Gastrocnemius medialis (tissue), 4 donors: ENCODE measurements around the gene EDN1. TPM values are rescaled to one million over a fixed set of nuclear protein-coding genes. Genes with fewer than 3 reads are reported as not detected.

Experiments
- ATAC-seq, 2 donors: fragments of 150-250 bp; one replicate each; pipeline ENCODE4 v1.9.1; 2016
- DNase-seq, 2 donors: peaks; one replicate each; pipeline ENCODE4 v3.0.0-alpha.2; 2019
- H3K27ac ChIP-seq, 4 donors: fragments of 200-600 bp; sonication (generic); 1 replicate in 1 of 4; 2 replicates in 3 of 4; pipeline ENCODE4 v1.5.1; 2016 to 2018; ENCODE audit warnings: mild to moderate bottlenecking in 2 of 4, moderate library complexity in 1 of 4
- H3K27me3 ChIP-seq, 3 donors: fragments of 200-600 bp; sonication (generic) in 2 of 3; 1 replicate in 1 of 3; 2 replicates in 2 of 3; pipeline versions ENCODE4 v1.5.1 to v1.6.0; 2016 to 2019; ENCODE audit warnings: mild to moderate bottlenecking in 1 of 3, moderate library complexity in 1 of 3
- H3K36me3 ChIP-seq, 2 donors: fragments of 200-600 bp; sonication (generic) in 1 of 2; one replicate each; pipeline ENCODE4 v1.5.1; 2017 to 2018
- H3K4me1 ChIP-seq, 2 donors: fragments of 200-600 bp; sonication (generic) in 1 of 2; one replicate each; pipeline ENCODE4 v1.5.1; 2016 to 2017; ENCODE audit warnings: mild to moderate bottlenecking in 2 of 2
- H3K4me3 ChIP-seq, 4 donors: fragments of 200-600 bp; sonication (generic) in 3 of 4; 1 replicate in 1 of 4; 2 replicates in 3 of 4; pipeline ENCODE4 v1.5.1; 2016 to 2019; ENCODE audit warnings: mild to moderate bottlenecking in 2 of 4
- H3K9me3 ChIP-seq, 3 donors: fragments of 200-600 bp; sonication (generic) in 2 of 3; 1 replicate in 1 of 3; 2 replicates in 2 of 3; pipeline ENCODE4 v1.5.1; 2016 to 2019
- CTCF ChIP-seq, 5 experiments: fragments of 450-650 bp in 3 of 5; fragments of 200-600 bp in 2 of 5; sonication (generic) in 2 of 5; IDR thresholded peaks in 4 of 5; conservative IDR thresholded peaks in 1 of 5; 1 replicate in 4 of 5; 2 replicates in 1 of 5; pipeline ENCODE4 v1.5.1; 2016 to 2019; ENCODE audit warnings: antibody characterized with exemption in 5 of 5, mild to moderate bottlenecking in 3 of 5, moderate library complexity in 3 of 5
- POLR2A ChIP-seq, 2 donors: fragments of 450-650 bp; IDR thresholded peaks; one replicate each; pipeline ENCODE4 v1.6.1; 2017; ENCODE audit warnings: antibody characterized with exemption in 2 of 2, mild to moderate bottlenecking in 2 of 2, moderate library complexity in 2 of 2
- in situ Hi-C, 4 donors: fragments of 200-750 bp; cut with MboI; loops; one replicate each; pipeline versions ENCODE4 v1.15.0 to v1.8.0; 2017; ENCODE audit warnings: low sequenced_read_pairs in 4 of 4
- intact Hi-C: fragments of 100-400 bp; cut with DNase I; formaldehyde crosslinking; loops from one replicate; pipeline ENCODE4 v1.15.1; 2023; ENCODE audit warnings: low total_unique reads
- total RNA-seq, 4 donors: library from RNA; depleted of rRNA; stranded (reverse); fragments of >200 nt; gene quantifications; one replicate each; pipeline versions ENCODE4 v1.1.0 to v1.2.3, GENCODE V29; 2016

EDN1 gene
- total RNA-seq, 4 donors from 2014 or later: 7.4 to 12.0 (median 9.3) TPM

GRCh38 chr6:12245763-12246718, 44.1 kb upstream of the EDN1 start:
- Histone ChIP-seq H3K4me1 (no peaks in the 10 kb centered on the region), H3K27ac (no peak overlapping the region), H3K36me3 (no peaks in the 10 kb centered on the region), H3K4me3 (no peak overlapping the region), H3K9me3 (no peaks in the 10 kb centered on the region), H3K27me3 (no peaks in the 10 kb centered on the region)
- ATAC-seq (no peak), DNase-seq (no peak)
- intact Hi-C loops (no loop called here), in situ Hi-C loops (loop anchor here in 1 of 4 donors (10.0 kb wide), 1 partner anchor 581 kb away; no protein-coding TSS in a partner anchor)
- TF ChIP-seq POLR2A (IDR thresholded peaks at IDR 0.05) (no peak), CTCF (IDR thresholded peaks at IDR 0.05 in 4 of 5, conservative IDR thresholded peaks at IDR 0.05 in 1 of 5) (no peak)

- no peaks in the 10 kb centered on the region for H3K36me3 ChIP-seq
- in situ Hi-C loops: loop anchor here in 1 of 4 donors (10.0 kb wide), 1 partner anchor 582 kb away; no protein-coding TSS in a partner anchor
- H3K27me3 ChIP-seq: no peaks in the 10 kb centered on the region
- no peak overlapping the region for H3K4me3 ChIP-seq
- no peaks in the 10 kb centered on the region for H3K9me3 ChIP-seq
- DNase-seq (no peak), ATAC-seq (no peak)
- no peaks in the 10 kb centered on the region for H3K4me1 ChIP-seq
- intact Hi-C loops: no loop called here
- no peak for TF ChIP-seq CTCF (IDR thresholded peaks at IDR 0.05 in 4 of 5, conservative IDR thresholded peaks at IDR 0.05 in 1 of 5)
- no peak for TF ChIP-seq POLR2A (IDR thresholded peaks at IDR 0.05)
- no peak overlapping the region for H3K27ac ChIP-seq
These were observed 43.3 kb upstream of the EDN1 start for GRCh38 chr6:12246900-12247299.

- Histone ChIP-seq H3K9me3 (no peaks in the 10 kb centered on the region), H3K27me3 (no peaks in the 10 kb centered on the region), H3K4me3 (no peak overlapping the region), H3K27ac (no peak overlapping the region), H3K4me1 (no peaks in the 10 kb centered on the region), H3K36me3 (no peaks in the 10 kb centered on the region)
- TF ChIP-seq POLR2A (IDR thresholded peaks at IDR 0.05) (no peak), CTCF (IDR thresholded peaks at IDR 0.05 in 4 of 5, conservative IDR thresholded peaks at IDR 0.05 in 1 of 5) (no peak)
- intact Hi-C loops: no loop called here
- in situ Hi-C loops: loop anchor here in 1 of 4 donors (10.0 kb wide), 1 partner anchor 585 kb away; no protein-coding TSS in a partner anchor
- no peak for DNase-seq
- no peak for ATAC-seq
These were observed 40.4 kb upstream of the EDN1 start for GRCh38 chr6:12249541-12250382.

GRCh38 chr6:12250383-12250770, 39.8 kb upstream of the EDN1 start:
- no peak for ATAC-seq
- intact Hi-C loops: no loop called here
- DNase-seq: no peak
- in situ Hi-C loops: no loop called here
- Histone ChIP-seq H3K9me3 (no peaks in the 10 kb centered on the region), H3K36me3 (no peaks in the 10 kb centered on the region), H3K27me3 (no peaks in the 10 kb centered on the region), H3K4me3 (no peak overlapping the region), H3K27ac (no peak overlapping the region), H3K4me1 (no peaks in the 10 kb centered on the region)
- TF ChIP-seq POLR2A (IDR thresholded peaks at IDR 0.05): no peak
- TF ChIP-seq CTCF (IDR thresholded peaks at IDR 0.05 in 4 of 5, conservative IDR thresholded peaks at IDR 0.05 in 1 of 5): no peak
